CD4-positive, alpha-beta T cell (primary cell): ENCODE data around the gene SCN7A. TPM values are rescaled to one million over a fixed set of nuclear protein-coding genes. Genes with fewer than 3 reads are reported as not detected.

Source experiments
- ATAC-seq: fragments of 200-7000 bp; cut with Tn5 transposase; one replicate; pipeline ENCODE4 v1.10.0; 2022; ENCODE audit warnings: mild to moderate bottlenecking; ENCODE audit not compliant: poor library complexity
- CTCF ChIA-PET: fragments of 350-600 bp; sonication (Branson Sonifier 250); formaldehyde crosslinking; loops from one replicate; lab custom pipeline; 2021; ENCODE audit warnings: antibody characterized with exemption, inconsistent platforms; lab: Charles Lee
- POLR2A ChIA-PET: fragments of 350-600 bp; sonication (Branson Sonifier 250); formaldehyde crosslinking; loops from one replicate; lab custom pipeline; 2021; ENCODE audit warnings: antibody characterized with exemption, inconsistent platforms; lab: Charles Lee
- DNase-seq, 14 experiments: peaks; one replicate each; pipeline ENCODE4 v3.0.0-alpha.2; 2013 to 2020; ENCODE audit warnings: mixed read lengths in 2 of 14
- H3K27ac ChIP-seq, 2 donors: one replicate each; pipeline versions ENCODE4 v1.5.1 to v1.7.0; 2013; ENCODE audit warnings: low read length in 2 of 2, low read depth in 1 of 2, mild to moderate bottlenecking in 1 of 2
- H3K27me3 ChIP-seq, 2 experiments: 1 replicate in 1 of 2; 2 replicates in 1 of 2; pipeline versions ENCODE4 v1.6.1 to v1.7.0; 2013; ENCODE audit warnings: low read length in 2 of 2, control low read depth in 1 of 2, mild to moderate bottlenecking in 1 of 2, moderate library complexity in 1 of 2; ENCODE audit not compliant: insufficient read depth in 2 of 2, control insufficient read depth in 1 of 2
- H3K36me3 ChIP-seq: one replicate; pipeline ENCODE4 v1.6.1; 2013; ENCODE audit warnings: low read length, control low read depth; ENCODE audit not compliant: insufficient read depth
- H3K4me1 ChIP-seq: one replicate; pipeline ENCODE4 v1.6.1; 2013; ENCODE audit warnings: low read length, control low read depth; ENCODE audit not compliant: insufficient read depth
- H3K4me3 ChIP-seq: one replicate; pipeline ENCODE4 v1.5.1; 2013; ENCODE audit warnings: mild to moderate bottlenecking, low read length, moderate library complexity
- H3K9me3 ChIP-seq, 2 experiments: 1 replicate in 1 of 2; 2 replicates in 1 of 2; pipeline versions ENCODE4 v1.6.1 to v1.7.0; 2013; ENCODE audit warnings: low read length in 2 of 2, mild to moderate bottlenecking in 2 of 2, control low read depth in 1 of 2, moderate library complexity in 1 of 2; ENCODE audit not compliant: control insufficient read depth in 1 of 2, insufficient read depth in 1 of 2
- H3K27ac Mint-ChIP-seq: one replicate; pipeline ENCODE4 v1.8.0; 2020; ENCODE audit warnings: mixed read lengths
- H3K27me3 Mint-ChIP-seq: one replicate; pipeline ENCODE4 v1.8.0; 2021; ENCODE audit warnings: mixed read lengths
- H3K36me3 Mint-ChIP-seq: one replicate; pipeline ENCODE4 v1.8.0; 2021; ENCODE audit warnings: low read depth, mixed read lengths
- H3K4me1 Mint-ChIP-seq: one replicate; pipeline ENCODE4 v1.8.0; 2021; ENCODE audit warnings: low read depth, mixed read lengths
- H3K4me3 Mint-ChIP-seq: one replicate; pipeline ENCODE4 v1.8.0; 2020; ENCODE audit warnings: mild to moderate bottlenecking, mixed read lengths
- H3K9me3 Mint-ChIP-seq: one replicate; pipeline ENCODE4 v1.8.0; 2020; ENCODE audit warnings: mixed read lengths
- intact Hi-C, 2 experiments: fragments of 100-400 bp; cut with DNase I in 1 of 2; cut with micrococcal nuclease in 1 of 2; formaldehyde crosslinking; loops; one replicate each; pipeline versions ENCODE4 v1.15.1 to v1.9.0; 2023 to 2025; cut with DNase I, micrococcal nuclease
- total RNA-seq, 174 experiments: library from RNA in 2 of 174; stranded (reverse) in 2 of 174; gene quantifications; one replicate each; pipeline ENCODE4 v1.2.3 and lab custom pipeline; 2021 to 2026
- TF ChIP-seq, protein P1 (sequence below): fragments of 200-600 bp; IDR thresholded peaks from one replicate; pipeline ENCODE4 v1.8.0; 2022; ENCODE audit warnings: antibody characterized with exemption, mild to moderate bottlenecking

SCN7A gene
- total RNA-seq, 2 experiments from 2014 or later: not detected

DNA sequence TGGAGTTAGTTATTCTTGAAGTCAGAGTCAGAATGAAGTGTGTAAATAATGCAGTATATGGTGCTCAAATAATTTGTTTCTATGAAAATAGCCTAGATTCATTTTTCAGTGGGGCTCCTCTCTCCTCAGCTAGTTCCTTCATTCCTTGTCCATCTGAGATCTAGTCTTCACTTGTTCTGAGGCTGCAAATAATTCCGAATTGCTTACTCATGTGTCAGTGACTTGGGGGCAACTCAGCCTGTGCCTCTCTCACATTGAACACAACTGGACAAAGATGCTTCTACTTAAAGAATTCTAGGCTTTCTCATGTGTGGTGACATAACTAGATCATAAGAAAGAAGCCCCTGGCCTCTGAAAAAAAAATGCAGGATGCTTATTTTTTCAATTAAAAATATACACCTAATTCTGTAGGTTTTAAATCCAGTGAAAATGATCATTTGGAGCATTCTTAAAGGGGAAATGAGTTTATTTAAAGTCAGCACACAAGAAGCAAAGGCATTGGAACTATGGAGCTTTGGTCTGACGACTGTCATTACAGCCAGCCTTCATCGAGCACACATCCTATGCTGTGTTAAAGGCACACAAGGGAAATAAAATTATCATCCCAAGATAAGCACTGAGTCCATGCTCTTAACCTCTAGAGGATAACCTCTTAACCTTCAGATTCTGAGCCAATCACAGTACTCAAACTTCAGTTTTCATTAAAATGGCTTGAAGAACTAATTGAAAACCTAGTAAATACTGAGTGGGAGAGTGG, 24.8 kb upstream of the SCN7A start:
- no peak for DNase-seq
- no peak for ATAC-seq
- no peaks in the 10 kb centered on the region for H3K9me3 Mint-ChIP-seq
- ChIA-PET POLR2A (no interaction called here), CTCF (interaction anchor here (0.8 kb wide), 1 partner anchor 97 kb away, joined by 3 read pairs; no protein-coding TSS in a partner anchor)
- H3K27ac Mint-ChIP-seq: no peak overlapping the region
- TF ChIP-seq, protein P1, sequence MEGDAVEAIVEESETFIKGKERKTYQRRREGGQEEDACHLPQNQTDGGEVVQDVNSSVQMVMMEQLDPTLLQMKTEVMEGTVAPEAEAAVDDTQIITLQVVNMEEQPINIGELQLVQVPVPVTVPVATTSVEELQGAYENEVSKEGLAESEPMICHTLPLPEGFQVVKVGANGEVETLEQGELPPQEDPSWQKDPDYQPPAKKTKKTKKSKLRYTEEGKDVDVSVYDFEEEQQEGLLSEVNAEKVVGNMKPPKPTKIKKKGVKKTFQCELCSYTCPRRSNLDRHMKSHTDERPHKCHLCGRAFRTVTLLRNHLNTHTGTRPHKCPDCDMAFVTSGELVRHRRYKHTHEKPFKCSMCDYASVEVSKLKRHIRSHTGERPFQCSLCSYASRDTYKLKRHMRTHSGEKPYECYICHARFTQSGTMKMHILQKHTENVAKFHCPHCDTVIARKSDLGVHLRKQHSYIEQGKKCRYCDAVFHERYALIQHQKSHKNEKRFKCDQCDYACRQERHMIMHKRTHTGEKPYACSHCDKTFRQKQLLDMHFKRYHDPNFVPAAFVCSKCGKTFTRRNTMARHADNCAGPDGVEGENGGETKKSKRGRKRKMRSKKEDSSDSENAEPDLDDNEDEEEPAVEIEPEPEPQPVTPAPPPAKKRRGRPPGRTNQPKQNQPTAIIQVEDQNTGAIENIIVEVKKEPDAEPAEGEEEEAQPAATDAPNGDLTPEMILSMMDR: no peak
- H3K4me3 ChIP-seq: no peak overlapping the region
- H3K4me3 Mint-ChIP-seq: no peak overlapping the region
- H3K27me3 ChIP-seq: no peaks in the 10 kb centered on the region
- H3K36me3 ChIP-seq: no peaks in the 10 kb centered on the region
- intact Hi-C loops: no loop called here
- H3K27me3 Mint-ChIP-seq: no peaks in the 10 kb centered on the region
- no peaks in the 10 kb centered on the region for H3K4me1 Mint-ChIP-seq
- no peak overlapping the region for H3K27ac ChIP-seq
- H3K4me1 ChIP-seq: no peaks in the 10 kb centered on the region
- no peaks in the 10 kb centered on the region for H3K36me3 Mint-ChIP-seq
- no peaks in the 10 kb centered on the region for H3K9me3 ChIP-seq

DNA sequence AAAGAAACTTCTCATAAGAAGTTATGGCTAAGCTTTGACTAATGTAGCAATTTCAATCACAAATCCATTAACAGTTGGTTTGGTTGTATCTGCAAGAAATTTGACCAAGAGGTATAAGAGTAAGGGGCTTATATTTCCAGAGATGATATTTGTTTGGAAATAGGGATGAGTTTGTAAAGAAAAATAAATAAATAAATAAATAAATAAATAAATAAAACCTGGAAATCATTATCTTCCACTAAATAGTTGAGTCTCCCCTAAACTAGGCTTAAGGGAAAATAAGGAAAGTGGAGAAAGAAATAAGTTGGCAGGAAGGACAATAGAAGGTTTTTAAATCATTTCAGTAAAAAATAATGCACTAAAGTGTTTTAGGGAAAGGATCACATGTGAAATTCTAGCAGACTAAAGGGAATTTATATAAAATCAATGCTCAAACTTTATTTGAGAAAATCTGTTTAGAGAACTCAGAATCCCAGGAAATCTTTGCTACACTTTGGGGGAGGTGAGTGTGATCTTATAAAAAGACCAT, 23.5 kb upstream of the SCN7A start:
- intact Hi-C loops: no loop called here

DNA sequence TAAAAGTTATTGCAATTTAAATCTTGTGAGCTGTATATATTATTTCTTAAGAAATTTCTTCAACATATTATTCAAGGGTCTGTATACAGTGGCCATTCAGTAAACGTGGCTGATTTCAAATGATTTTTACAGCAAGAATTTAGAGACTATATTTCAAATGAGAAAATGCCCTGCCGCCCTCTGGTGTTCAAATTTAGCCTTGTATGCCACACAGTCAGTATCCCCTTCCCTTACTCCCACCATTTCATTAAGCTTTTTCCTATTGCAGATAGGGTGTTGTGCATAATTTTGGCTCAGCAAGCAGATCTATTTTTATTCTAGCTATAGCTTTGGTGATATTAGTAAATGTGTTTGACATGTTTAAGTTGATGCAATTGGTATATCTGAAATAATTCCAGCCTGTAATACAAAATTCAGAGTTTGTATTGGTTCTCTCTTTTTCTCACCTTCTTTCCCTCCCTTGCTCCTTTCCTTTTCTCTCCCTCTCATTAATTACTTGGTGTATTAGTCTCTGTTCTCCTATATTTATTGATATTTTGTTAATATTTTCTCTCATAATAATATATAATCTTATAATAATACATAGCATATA, 22.8 kb upstream of the SCN7A start:
- no peaks in the 10 kb centered on the region for H3K36me3 Mint-ChIP-seq
- no peak for DNase-seq
- no peaks in the 10 kb centered on the region for H3K27me3 Mint-ChIP-seq
- H3K4me3 Mint-ChIP-seq: no peak overlapping the region
- Histone ChIP-seq H3K9me3 (no peaks in the 10 kb centered on the region), H3K4me3 (no peak overlapping the region), H3K4me1 (no peaks in the 10 kb centered on the region), H3K27ac (no peak overlapping the region), H3K36me3 (no peaks in the 10 kb centered on the region), H3K27me3 (no peaks in the 10 kb centered on the region)
- intact Hi-C loops: no loop called here
- no peaks in the 10 kb centered on the region for H3K4me1 Mint-ChIP-seq
- no peak for ATAC-seq
- no peak overlapping the region for H3K27ac Mint-ChIP-seq
- no peaks in the 10 kb centered on the region for H3K9me3 Mint-ChIP-seq
- ChIA-PET POLR2A (no interaction called here), CTCF (no interaction called here)
- TF ChIP-seq, protein P1: no peak

More for the DNA sequence above, 23.5 kb upstream of the SCN7A start:
- H3K4me3 ChIP-seq: no peak overlapping the region
- no peaks in the 10 kb centered on the region for H3K4me1 ChIP-seq
- H3K27ac Mint-ChIP-seq: no peak overlapping the region
- no peaks in the 10 kb centered on the region for H3K9me3 Mint-ChIP-seq
- ATAC-seq (no peak), DNase-seq (no peak)
- no peaks in the 10 kb centered on the region for H3K9me3 ChIP-seq
- H3K4me1 Mint-ChIP-seq: no peaks in the 10 kb centered on the region
- no peaks in the 10 kb centered on the region for H3K27me3 Mint-ChIP-seq
- no peak overlapping the region for H3K4me3 Mint-ChIP-seq
- no peak overlapping the region for H3K27ac ChIP-seq
- no peaks in the 10 kb centered on the region for H3K27me3 ChIP-seq
- ChIA-PET CTCF (no interaction called here), POLR2A (no interaction called here)
- no peaks in the 10 kb centered on the region for H3K36me3 Mint-ChIP-seq
- TF ChIP-seq, protein P1: no peak
- no peaks in the 10 kb centered on the region for H3K36me3 ChIP-seq
